Muscle layer of duodenum (tissue), 2 donors: Measurements from ENCODE around the gene FAM149B1.

Source experiments
- H3K27ac ChIP-seq: one replicate; pipeline ENCODE4 v1.7.0; 2013; ENCODE audit warnings: mild to moderate bottlenecking, low read length
- H3K27me3 ChIP-seq: one replicate; pipeline ENCODE4 v1.7.0; 2013; ENCODE audit warnings: low read depth, mild to moderate bottlenecking, control low read depth, low read length
- H3K36me3 ChIP-seq, 2 donors: one replicate each; pipeline ENCODE4 v1.7.0; 2013; ENCODE audit warnings: low read length in 2 of 2, control low read depth in 1 of 2, mild to moderate bottlenecking in 1 of 2; ENCODE audit not compliant: insufficient read depth in 2 of 2, control insufficient read depth in 1 of 2
- H3K4me1 ChIP-seq, 2 donors: one replicate each; pipeline ENCODE4 v1.7.0; 2013; ENCODE audit warnings: low read length in 2 of 2, mild to moderate bottlenecking in 2 of 2, control low read depth in 1 of 2, moderate library complexity in 1 of 2; ENCODE audit not compliant: insufficient read depth in 2 of 2, control insufficient read depth in 1 of 2
- H3K4me3 ChIP-seq, 2 donors: one replicate each; pipeline ENCODE4 v1.7.0; 2013; ENCODE audit warnings: low read length in 2 of 2, low read depth in 1 of 2, mild to moderate bottlenecking in 1 of 2
- H3K9me3 ChIP-seq, 2 donors: one replicate each; pipeline ENCODE4 v1.7.0; 2013; ENCODE audit warnings: low read length in 2 of 2, control low read depth in 1 of 2, mild to moderate bottlenecking in 1 of 2; ENCODE audit not compliant: control insufficient read depth in 1 of 2
- donor health status: healthy.

FAM149B1 gene

DNA sequence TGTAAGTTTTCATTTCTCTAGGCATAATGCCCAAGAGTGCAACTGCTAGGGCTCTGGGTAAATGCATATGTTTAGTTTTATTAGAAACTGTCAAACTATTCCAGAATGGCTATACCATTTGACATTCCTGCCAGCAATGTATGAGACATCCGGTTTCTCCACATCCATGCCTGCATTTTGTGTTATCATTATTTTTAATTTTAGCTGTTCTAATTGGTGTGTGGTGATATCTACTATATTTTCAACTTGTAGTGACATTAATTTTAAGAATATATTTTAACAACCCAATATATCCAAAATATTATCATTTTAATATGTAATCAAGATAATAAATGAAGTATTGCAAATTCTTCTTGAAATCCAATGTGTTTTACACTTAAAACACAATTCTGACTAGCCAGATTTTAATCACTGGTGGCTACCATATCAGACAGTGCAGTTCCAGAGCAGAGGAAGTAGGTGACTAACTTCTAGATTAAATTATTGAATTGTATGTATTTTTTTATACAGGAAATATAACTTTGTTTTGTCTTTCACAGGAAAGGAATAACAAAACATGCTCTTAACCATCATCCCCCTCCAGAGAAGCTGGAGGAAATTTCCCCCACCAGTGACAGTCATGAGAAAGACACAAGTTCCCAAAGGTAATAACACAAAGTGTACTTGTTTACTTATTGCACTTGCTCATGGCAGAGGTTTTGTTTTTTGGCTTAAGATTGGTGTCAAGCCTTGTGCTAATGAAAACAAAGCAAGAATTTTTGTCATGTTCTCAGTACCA, 6.4 kb downstream of the FAM149B1 start:
- no peak overlapping the region for H3K27ac ChIP-seq
- no peaks in the 10 kb centered on the region for H3K9me3 ChIP-seq
- no peak overlapping the region for H3K4me3 ChIP-seq
- H3K27me3 ChIP-seq, result no peaks in the 10 kb centered on the region
- H3K4me1 ChIP-seq, result peaks cover 0 to 3% of the 10 kb centered on the region in 2 donors
- H3K36me3 ChIP-seq, result peaks cover 11 to 13% of the 10 kb centered on the region in 2 donors

DNA sequence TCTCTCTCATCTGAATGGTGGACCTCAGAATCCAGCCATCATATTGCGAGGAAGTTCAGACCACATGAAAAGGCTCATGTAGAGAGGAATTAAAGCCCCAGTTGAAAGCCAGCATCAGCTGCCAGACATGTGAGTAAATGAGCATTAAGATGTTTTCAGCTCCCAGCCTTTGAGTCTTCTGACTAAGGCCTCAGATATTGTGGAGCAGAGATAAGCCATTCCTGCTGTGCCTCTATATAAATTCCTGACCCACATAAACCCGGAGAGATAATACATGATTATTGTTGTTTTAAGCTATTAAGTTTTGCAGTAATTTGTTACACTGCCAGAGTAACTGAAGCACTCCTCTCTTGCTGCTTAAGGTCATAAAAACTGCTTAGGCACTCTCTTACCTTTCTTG, 14.6 kb downstream of the FAM149B1 start:
- Histone ChIP-seq H3K27ac (no peak overlapping the region), H3K4me1 (no peaks in the 10 kb centered on the region), H3K9me3 (no peaks in the 10 kb centered on the region), H3K36me3 (peaks cover 26 to 42% of the 10 kb centered on the region in 2 donors), H3K27me3 (no peaks in the 10 kb centered on the region), H3K4me3 (no peak overlapping the region)

DNA sequence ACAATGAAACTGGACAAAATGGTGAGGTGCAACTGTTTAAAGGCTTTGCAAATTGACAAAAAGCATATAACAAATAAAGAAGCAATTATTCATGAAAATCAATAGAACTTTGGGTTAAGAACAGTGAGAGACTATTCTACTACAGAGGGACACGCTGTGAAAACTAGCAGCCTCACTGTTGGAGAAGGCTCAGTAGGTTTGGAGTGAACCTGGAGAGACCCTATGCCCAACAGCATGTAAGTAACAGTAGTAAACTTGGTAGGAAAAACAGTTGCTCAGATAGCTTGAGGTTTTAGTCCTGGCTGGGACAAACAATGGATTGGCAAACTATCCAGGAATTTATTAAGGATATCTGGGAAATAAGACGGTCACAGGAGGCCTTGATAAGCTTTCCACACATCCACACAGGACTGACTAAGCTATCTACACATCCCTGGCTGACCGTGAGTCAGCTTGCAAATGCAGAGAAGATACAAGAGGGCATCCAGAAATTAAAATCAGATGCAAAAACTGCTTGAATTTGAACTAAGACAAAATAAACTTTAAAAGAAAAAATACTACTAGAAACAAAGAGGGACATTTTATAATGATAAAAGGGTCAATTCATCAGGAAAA, 15.9 kb downstream of the FAM149B1 start:
- Histone ChIP-seq H3K27ac (no peak overlapping the region), H3K9me3 (no peaks in the 10 kb centered on the region), H3K27me3 (no peaks in the 10 kb centered on the region), H3K4me3 (no peak overlapping the region), H3K4me1 (no peaks in the 10 kb centered on the region), H3K36me3 (peaks cover 18 to 32% of the 10 kb centered on the region in 2 donors)

DNA sequence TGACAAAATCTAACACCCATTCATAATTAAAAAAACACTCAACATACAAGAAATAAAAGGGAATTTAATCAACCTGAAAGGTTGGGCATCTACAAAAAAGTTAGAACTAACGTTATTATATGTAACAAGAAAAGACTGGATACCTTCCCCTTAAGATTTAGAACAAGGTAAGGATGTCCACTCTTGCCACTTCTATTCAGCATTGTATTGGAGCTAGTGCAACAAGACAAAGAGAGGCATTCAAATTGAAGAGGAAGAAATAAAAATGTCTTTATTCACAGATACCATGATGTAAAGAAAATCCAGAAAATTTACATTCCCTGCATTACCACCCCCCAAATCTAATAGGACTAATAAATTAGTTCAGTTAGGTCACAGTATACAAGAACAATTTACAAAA, 18.3 kb downstream of the FAM149B1 start:
- Histone ChIP-seq H3K27ac (no peak overlapping the region), H3K27me3 (no peaks in the 10 kb centered on the region), H3K4me3 (no peak overlapping the region), H3K36me3 (peaks cover 15 to 22% of the 10 kb centered on the region in 2 donors), H3K9me3 (no peaks in the 10 kb centered on the region), H3K4me1 (no peaks in the 10 kb centered on the region)

DNA sequence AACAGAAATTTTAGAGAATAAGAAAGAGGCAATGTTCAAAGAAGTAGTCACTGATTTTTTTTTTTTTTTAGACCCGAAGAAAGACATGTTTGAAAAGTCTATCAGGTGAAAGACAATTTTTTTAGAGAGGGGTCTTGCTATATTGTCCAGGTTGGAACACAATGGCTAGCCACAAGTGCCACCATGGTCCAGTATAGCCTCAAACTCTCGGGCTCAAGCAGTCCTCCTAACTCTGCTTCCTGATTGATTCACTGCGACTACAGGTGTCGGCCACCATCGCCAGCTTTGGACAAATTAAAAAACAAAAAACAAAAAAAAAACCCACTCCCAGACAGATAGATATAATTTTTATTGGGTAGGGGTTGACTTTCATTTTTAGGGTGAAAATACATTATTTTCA, 22.3 kb downstream of the FAM149B1 start:
- Histone ChIP-seq H3K36me3 (peaks cover 0 to 4% of the 10 kb centered on the region in 2 donors), H3K27ac (no peak overlapping the region), H3K4me1 (no peaks in the 10 kb centered on the region), H3K27me3 (no peaks in the 10 kb centered on the region), H3K4me3 (no peak overlapping the region), H3K9me3 (no peaks in the 10 kb centered on the region)

DNA sequence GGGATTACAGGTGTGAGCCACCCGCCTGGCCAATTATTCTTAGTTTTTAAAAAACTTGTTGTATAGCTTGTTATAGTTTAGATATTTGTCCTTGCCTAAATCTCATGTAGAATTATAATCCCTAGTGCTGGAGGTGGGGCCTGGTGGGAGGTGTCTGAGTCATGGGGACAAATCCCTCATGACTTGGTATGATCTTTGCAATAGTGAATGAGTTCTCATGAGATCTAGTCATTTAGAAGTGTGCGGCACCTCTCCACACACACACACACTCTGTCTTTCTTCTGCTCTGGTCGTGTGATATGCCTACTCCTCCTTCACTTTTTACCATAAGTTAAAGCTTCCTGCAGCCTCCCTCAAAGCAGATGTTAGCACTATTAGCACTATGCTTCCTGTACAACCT, 37.2 kb downstream of the FAM149B1 start:
- Histone ChIP-seq H3K4me1 (no peaks in the 10 kb centered on the region), H3K27me3 (no peaks in the 10 kb centered on the region), H3K4me3 (no peak overlapping the region), H3K9me3 (no peaks in the 10 kb centered on the region), H3K36me3 (peaks cover 10 to 11% of the 10 kb centered on the region in 2 donors), H3K27ac (no peak overlapping the region)

DNA sequence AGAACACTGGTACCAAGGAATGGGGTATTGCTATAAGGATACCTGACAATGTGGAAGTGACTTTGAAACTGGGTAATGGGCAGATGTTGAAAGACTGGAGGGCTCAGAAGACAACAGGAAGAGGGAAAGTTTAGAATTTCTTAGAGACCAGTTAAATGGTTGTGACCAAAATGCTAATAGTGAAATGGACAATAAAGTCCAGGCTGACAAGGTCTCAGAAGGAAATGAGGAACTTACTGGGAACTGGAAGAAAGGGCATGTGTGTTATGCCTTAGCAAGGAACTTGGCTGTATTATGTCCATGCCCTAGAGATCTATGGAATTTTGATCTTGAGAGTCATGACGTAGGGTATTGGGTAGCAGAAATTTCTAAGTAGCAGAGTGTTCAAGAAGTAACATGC, 38.0 kb downstream of the FAM149B1 start:
- Histone ChIP-seq H3K36me3 (peaks cover 9 to 13% of the 10 kb centered on the region in 2 donors), H3K27me3 (no peaks in the 10 kb centered on the region), H3K27ac (no peak overlapping the region), H3K4me3 (no peak overlapping the region), H3K4me1 (no peaks in the 10 kb centered on the region), H3K9me3 (no peaks in the 10 kb centered on the region)

DNA sequence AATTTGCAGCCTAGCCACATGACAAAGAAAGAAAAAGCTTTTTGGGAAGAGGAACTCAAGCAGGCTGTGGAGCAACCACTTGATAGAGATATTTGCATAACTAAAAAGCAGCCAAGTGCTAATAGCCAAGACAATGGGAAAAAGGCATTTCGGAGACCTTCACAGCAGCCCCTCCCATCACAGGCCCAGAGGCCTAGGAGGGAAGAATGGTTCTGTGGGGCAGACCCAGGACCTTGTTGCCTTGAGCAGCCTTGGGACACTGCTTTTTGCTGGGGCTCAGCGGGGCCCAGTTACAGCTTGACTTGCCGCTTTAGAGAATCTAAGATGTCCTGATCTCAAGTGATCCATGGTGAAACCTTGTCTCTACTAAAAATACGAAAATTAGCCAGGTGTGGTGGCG, 38.5 kb downstream of the FAM149B1 start:
- Histone ChIP-seq H3K27ac (no peak overlapping the region), H3K27me3 (no peaks in the 10 kb centered on the region), H3K9me3 (no peaks in the 10 kb centered on the region), H3K4me3 (no peak overlapping the region), H3K36me3 (peaks cover 12 to 18% of the 10 kb centered on the region in 2 donors), H3K4me1 (no peaks in the 10 kb centered on the region)

DNA sequence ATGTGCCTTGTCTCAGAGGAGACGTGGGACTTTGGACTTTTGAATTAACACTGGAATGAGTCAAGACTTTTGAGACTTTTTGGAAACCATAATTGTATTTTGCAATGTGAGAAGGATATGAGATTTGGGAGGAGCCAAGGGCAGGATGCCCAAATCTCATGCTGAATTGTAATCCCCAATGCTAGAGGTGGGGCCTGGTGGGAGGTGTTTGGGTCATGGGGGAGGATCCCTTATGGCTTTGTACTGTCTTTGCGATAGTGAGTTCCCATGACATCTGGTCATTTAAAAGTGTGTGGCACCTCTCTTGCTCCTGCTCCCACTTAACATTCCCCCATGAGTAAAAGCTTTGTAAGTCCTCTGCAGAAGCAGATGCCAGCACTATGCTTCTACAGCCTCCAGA, 40.0 kb downstream of the FAM149B1 start:
- Histone ChIP-seq H3K4me3 (no peak overlapping the region), H3K9me3 (no peaks in the 10 kb centered on the region), H3K27ac (no peak overlapping the region), H3K36me3 (peaks cover 12 to 18% of the 10 kb centered on the region in 2 donors), H3K27me3 (no peaks in the 10 kb centered on the region), H3K4me1 (no peaks in the 10 kb centered on the region)

DNA sequence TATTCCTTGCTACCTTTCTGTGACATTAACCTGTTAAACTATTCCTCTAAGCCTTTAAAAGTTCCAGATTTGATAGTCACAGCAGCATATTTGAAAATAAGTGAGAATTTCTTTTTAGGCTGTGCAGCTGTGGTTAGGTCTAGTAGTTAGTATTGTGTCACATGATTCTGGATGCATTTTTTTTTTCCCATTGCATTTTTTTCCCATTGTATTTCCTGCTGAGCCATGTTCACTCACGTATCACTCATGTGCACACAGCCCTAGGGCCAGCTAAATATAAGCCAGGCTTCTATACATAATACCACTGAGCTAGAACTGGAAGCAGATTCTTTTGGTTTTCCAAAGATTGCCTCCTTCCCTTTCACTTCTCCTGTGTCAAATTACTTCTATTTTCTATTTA, 41.8 kb downstream of the FAM149B1 start:
- peaks cover 12 to 18% of the 10 kb centered on the region in 2 donors for H3K36me3 ChIP-seq

DNA sequence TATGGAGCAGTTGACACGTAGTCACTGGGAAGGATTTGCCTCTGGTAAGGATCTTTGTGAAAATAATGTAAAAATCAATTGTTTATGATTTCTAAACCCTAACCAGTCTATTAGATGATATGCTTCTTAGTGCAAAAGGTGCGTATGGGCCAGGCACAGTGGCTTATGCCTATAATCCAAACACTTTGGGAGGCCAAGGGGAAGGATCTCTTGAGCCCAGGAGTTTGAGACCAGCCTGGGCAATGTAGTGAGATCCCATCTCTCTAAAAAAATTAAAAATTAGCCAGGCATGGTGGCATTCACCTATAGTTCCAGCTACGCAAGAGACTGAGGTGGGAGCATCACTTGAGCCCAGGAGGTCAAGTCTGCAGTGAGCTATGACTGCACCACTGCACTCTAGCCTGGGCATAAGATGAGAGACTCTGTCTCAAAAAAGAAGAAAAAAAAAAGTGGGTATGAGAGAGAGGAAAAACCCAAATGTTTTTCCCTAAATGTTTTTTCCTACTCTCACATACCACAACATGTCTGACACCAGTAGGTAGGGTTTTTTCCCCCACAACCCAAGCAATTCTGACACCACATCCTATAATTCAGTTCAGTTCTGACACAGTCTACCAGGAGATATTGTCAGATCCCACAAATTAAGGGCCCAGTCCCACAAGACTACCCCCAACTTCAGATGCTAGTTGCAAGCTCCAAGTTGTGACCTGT, 42.6 kb downstream of the FAM149B1 start:
- no peaks in the 10 kb centered on the region for H3K27me3 ChIP-seq
- peaks cover 12 to 18% of the 10 kb centered on the region in 2 donors for H3K36me3 ChIP-seq
- no peak overlapping the region for H3K27ac ChIP-seq
- H3K4me1 ChIP-seq, result no peaks in the 10 kb centered on the region
- H3K9me3 ChIP-seq, result no peaks in the 10 kb centered on the region
- H3K4me3 ChIP-seq, result no peak overlapping the region

More for the DNA sequence above, 41.8 kb downstream of the FAM149B1 start:
- H3K27ac ChIP-seq, result no peak overlapping the region
- H3K27me3 ChIP-seq, result no peaks in the 10 kb centered on the region
- H3K9me3 ChIP-seq, result no peaks in the 10 kb centered on the region
- no peaks in the 10 kb centered on the region for H3K4me1 ChIP-seq
- H3K4me3 ChIP-seq, result no peak overlapping the region
